ENCODE results near the gene CALU. TPM values are rescaled to one million over a fixed set of nuclear protein-coding genes. Genes with fewer than 3 reads are reported as not detected.

Gene CALU
- 187 and 198 TPM in 2 replicates for total RNA-seq

GRCh38 chr7:128739048-128739962, at the start of gene CALU:
CALU (plus strand) TSS chr7:128739359; CDS start chr7:128748584, 9,225 bp downstream.

GRCh38 chr7:128775744-128776474, 36.8 kb downstream of the CALU start, which contains the start of gene OPN1SW:
OPN1SW (minus strand) TSS chr7:128775794; CDS start chr7:128775781, 13 bp downstream.

GRCh38 chr7:128791121-128791971, 52.2 kb downstream of the CALU start, which contains the start of gene CCDC136:
CCDC136 (plus strand) TSS chr7:128791968; CDS start chr7:128792412, 444 bp downstream.

Other genes starting within 250 kb of the CALU start
- not detected in 2 replicates for gene GARIN1A, start 67.1 kb upstream of the CALU start, total RNA-seq
- not detected in 2 replicates for gene OPN1SW, start 36.4 kb downstream of the CALU start, total RNA-seq
- 0.11 and 0.39 TPM in 2 replicates for gene CCDC136, start 52.6 kb downstream of the CALU start, total RNA-seq
- gene FLNC, start 91.0 kb downstream of the CALU start, total RNA-seq, result 0.11 and 0.16 TPM in 2 replicates
- gene ATP6V1F, start 123.5 kb downstream of the CALU start, total RNA-seq, result 149 and 171 TPM in 2 replicates
- 0.47 TPM in 1 of 2 replicates, not detected in the other for gene KCP, start 171.3 kb downstream of the CALU start, total RNA-seq
- 3.3 and 9.1 TPM in 2 replicates for gene IRF5, start 198.6 kb downstream of the CALU start, total RNA-seq

Measured in hair follicular keratinocyte (primary cell).